T-helper 9 cell (primary cell): ENCODE results near the gene RIOK2.

Source experiments
- DNase-seq: peaks from one replicate; pipeline ENCODE4 v3.0.0-alpha.2; 2020

The RIOK2 gene

DNA sequence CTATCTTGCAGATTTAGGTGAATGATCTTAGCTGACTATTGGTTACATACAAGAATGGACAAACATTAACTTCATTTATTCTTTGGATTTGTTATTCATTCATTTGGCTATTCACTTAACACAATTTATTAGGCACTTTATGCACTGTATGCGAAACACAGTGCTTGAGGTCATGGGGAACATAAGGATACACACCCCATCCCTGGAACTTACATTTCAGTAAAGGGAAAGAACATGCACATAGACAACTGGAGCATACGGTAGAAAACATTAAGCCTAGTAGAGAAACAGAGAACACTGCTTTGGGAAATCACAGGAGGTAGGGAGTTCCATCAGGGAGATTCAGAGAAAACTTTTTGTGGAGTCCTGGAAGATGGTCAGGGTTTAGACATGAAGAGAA lies 62.9 kb downstream of the RIOK2 start:
- no peak for DNase-seq

- no peak for DNase-seq
These were observed 64.0 kb downstream of the RIOK2 start for GRCh38 chr5:97119007-97119390.

- DNase-seq, result no peak
These were observed 64.6 kb downstream of the RIOK2 start for GRCh38 chr5:97118261-97119006.

- DNase-seq, result no peak
These were observed 67.1 kb downstream of the RIOK2 start for GRCh38 chr5:97115932-97116331.

- DNase-seq, result no peak
These were observed 70.8 kb downstream of the RIOK2 start for GRCh38 chr5:97112230-97112629.

- DNase-seq, result no peak
These were observed 71.4 kb downstream of the RIOK2 start for GRCh38 chr5:97111616-97112015.

DNA sequence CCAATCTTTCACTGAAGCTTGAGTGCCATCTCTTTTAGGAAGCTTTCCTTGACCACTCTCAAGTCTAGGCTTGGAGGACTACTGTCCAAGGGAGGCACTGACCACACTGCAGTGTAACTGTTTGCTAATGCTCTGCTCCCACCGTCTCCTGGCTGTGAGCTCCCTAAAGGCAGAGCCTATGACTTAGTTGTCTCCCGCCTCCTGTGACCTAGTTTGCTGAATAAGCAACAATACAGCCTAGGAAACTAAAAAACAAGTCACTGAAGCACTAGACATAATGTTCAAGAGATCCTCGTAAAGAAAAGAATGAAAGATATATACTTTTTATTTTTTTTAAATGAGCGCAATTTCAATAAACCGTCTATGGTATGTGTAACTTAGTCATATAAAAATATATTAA lies 72.0 kb downstream of the RIOK2 start:
- no peak for DNase-seq
